PFSK-1 (cell line): ENCODE results near the gene SYDE1.

Source experiments
- FOXP2 ChIP-seq: optimal IDR thresholded peaks from 2 replicates; pipeline ENCODE3; 2011; ENCODE audit warnings: borderline replicate concordance, control low read depth, inconsistent platforms; ENCODE audit not compliant: insufficient read depth; ENCODE audit errors: extremely low read length, extremely low read depth
- POLR2AphosphoS5 ChIP-seq: IDR thresholded peaks from 2 replicates; pipeline ENCODE4 v1.6.1; 2012; ENCODE audit warnings: low read depth, mild to moderate bottlenecking, control low read depth, low read length, moderate library complexity
- SIN3A ChIP-seq: IDR thresholded peaks from 2 replicates; pipeline ENCODE4 v1.6.1; 2012; ENCODE audit warnings: mild to moderate bottlenecking, low read length, moderate library complexity, borderline replicate concordance; ENCODE audit not compliant: insufficient read depth
- TF ChIP-seq, protein P1 (sequence below), 2 experiments: IDR thresholded peaks; 2 replicates each; pipeline versions ENCODE4 v1.6.1 to v1.8.0; 2011 to 2012; ENCODE audit warnings: low read depth in 2 of 2, low read length in 2 of 2, control low read depth in 1 of 2, inconsistent platforms in 1 of 2, mild to moderate bottlenecking in 1 of 2, moderate library complexity in 1 of 2; ENCODE audit not compliant: insufficient read depth in 1 of 2

DNA sequence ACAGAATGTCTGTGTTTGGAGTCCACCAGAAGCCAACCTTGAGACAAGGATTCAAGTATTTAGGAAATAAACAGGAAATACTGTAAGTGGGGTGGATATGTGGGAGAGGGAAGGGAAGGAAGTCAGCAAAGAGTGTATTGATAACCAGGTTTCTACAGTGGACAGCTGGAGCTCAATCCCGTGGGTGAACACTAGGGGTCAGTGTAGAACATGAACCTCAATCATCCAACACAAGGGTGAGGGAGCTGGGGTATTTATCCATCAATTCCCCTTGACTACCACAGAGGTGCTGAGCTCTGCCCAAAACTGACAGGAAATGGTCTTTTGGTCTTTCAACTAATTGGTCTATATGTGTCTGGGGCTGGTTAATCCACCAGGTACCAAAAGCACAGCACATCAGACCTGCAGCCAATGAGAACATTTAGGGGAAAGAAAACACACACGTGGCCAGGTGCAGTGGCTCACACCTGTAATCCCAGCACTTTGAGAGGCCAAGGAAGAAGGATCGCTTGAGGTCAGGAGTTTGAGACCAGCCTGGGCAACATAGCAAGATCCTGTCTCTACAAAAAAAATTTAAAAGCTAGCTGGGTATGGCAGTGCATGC is 5.6 kb upstream of the SYDE1 start:
- TF ChIP-seq POLR2AphosphoS5 (no peak), FOXP2 (no peak), SIN3A (no peak)
- TF ChIP-seq, protein P1, sequence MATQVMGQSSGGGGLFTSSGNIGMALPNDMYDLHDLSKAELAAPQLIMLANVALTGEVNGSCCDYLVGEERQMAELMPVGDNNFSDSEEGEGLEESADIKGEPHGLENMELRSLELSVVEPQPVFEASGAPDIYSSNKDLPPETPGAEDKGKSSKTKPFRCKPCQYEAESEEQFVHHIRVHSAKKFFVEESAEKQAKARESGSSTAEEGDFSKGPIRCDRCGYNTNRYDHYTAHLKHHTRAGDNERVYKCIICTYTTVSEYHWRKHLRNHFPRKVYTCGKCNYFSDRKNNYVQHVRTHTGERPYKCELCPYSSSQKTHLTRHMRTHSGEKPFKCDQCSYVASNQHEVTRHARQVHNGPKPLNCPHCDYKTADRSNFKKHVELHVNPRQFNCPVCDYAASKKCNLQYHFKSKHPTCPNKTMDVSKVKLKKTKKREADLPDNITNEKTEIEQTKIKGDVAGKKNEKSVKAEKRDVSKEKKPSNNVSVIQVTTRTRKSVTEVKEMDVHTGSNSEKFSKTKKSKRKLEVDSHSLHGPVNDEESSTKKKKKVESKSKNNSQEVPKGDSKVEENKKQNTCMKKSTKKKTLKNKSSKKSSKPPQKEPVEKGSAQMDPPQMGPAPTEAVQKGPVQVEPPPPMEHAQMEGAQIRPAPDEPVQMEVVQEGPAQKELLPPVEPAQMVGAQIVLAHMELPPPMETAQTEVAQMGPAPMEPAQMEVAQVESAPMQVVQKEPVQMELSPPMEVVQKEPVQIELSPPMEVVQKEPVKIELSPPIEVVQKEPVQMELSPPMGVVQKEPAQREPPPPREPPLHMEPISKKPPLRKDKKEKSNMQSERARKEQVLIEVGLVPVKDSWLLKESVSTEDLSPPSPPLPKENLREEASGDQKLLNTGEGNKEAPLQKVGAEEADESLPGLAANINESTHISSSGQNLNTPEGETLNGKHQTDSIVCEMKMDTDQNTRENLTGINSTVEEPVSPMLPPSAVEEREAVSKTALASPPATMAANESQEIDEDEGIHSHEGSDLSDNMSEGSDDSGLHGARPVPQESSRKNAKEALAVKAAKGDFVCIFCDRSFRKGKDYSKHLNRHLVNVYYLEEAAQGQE (IDR thresholded peaks at IDR 0.05; ENCODE audit: insufficient read depth in 1 of 2, low read depth in 2 of 2, low read length in 2 of 2) = no peak
